Uterus (tissue), 2 donors: ENCODE results near the gene SORCS3.

Experiments used
- CTCF ChIP-seq, 4 experiments: fragments of 200-600 bp in 2 of 4; fragments of 450-650 bp in 2 of 4; sonication (generic) in 2 of 4; IDR thresholded peaks; one replicate each; pipeline ENCODE4 v1.5.1; 2016 to 2019; ENCODE audit warnings: antibody characterized with exemption in 4 of 4, mild to moderate bottlenecking in 2 of 4, moderate library complexity in 1 of 4
- POLR2A ChIP-seq, 2 donors: fragments of 450-650 bp; IDR thresholded peaks; one replicate each; pipeline ENCODE4 v1.6.1; 2016; ENCODE audit warnings: antibody characterized with exemption in 2 of 2, mild to moderate bottlenecking in 1 of 2, moderate library complexity in 1 of 2

GRCh38 chr10:104686829-104687228, 45.7 kb downstream of the SORCS3 start:
- no peak for TF ChIP-seq POLR2A (IDR thresholded peaks at IDR 0.05)
- TF ChIP-seq CTCF (IDR thresholded peaks at IDR 0.05), result no peak
